Muscle of leg (tissue), 11 donors: ENCODE results near the gene PIMREG. TPM values are rescaled to one million over a fixed set of nuclear protein-coding genes. Genes with fewer than 3 reads are reported as not detected.
A peak's percentile ranks its signal among the peaks of the same experiment; 100 is the strongest.

ENCODE experiments used
- DNase-seq: peaks from one replicate; pipeline ENCODE4 v3.0.0; 2013
- H3K27ac ChIP-seq: one replicate; pipeline ENCODE4 v1.5.1; 2013; ENCODE audit warnings: mild to moderate bottlenecking, low read length, control low read depth
- H3K27me3 ChIP-seq: one replicate; pipeline ENCODE4 v1.6.1; 2013; ENCODE audit warnings: low read length; ENCODE audit not compliant: control insufficient read depth, insufficient read depth
- H3K36me3 ChIP-seq: one replicate; pipeline ENCODE4 v1.6.1; 2013; ENCODE audit warnings: low read length; ENCODE audit not compliant: control insufficient read depth, insufficient read depth
- H3K4me1 ChIP-seq: one replicate; pipeline ENCODE4 v1.6.1; 2013; ENCODE audit warnings: low read length; ENCODE audit not compliant: control insufficient read depth, insufficient read depth
- H3K4me3 ChIP-seq: one replicate; pipeline ENCODE4 v1.5.1; 2013; ENCODE audit warnings: low read length, control low read depth
- H3K9me3 ChIP-seq: replicated peaks from 2 replicates; pipeline ENCODE4 v1.6.1; 2013; ENCODE audit warnings: low read depth, low read length; ENCODE audit not compliant: control insufficient read depth
- WGBS: methylation state at CpG from one replicate; pipeline ENCODE4 v1.1.5; 2013; ENCODE audit warnings: missing lambda C conversion rate; ENCODE audit not compliant: insufficient coverage; 5-methylcytosine and 5-hydroxymethylcytosine counted together
- polyA plus RNA-seq, 8 donors: library from polyadenylated mRNA; unstranded; fragments of 120-200 nt; gene quantifications; one replicate each; pipeline versions ENCODE4 v1.2.1 to v1.2.3, GENCODE V29; 2013; ENCODE audit warnings: inconsistent platforms in 1 of 8, low replicate concordance in 1 of 8; ENCODE audit not compliant: insufficient read length in 8 of 8, insufficient read depth in 1 of 8
- total RNA-seq: library from RNA; stranded (reverse); fragments of 120-200 nt; gene quantifications from one replicate; pipeline ENCODE4 v1.2.4, GENCODE V29; 2013

The PIMREG gene
- total and polyA plus RNA-seq, 9 donors: 11.3 to 22.9 (median 19.0) TPM

DNA sequence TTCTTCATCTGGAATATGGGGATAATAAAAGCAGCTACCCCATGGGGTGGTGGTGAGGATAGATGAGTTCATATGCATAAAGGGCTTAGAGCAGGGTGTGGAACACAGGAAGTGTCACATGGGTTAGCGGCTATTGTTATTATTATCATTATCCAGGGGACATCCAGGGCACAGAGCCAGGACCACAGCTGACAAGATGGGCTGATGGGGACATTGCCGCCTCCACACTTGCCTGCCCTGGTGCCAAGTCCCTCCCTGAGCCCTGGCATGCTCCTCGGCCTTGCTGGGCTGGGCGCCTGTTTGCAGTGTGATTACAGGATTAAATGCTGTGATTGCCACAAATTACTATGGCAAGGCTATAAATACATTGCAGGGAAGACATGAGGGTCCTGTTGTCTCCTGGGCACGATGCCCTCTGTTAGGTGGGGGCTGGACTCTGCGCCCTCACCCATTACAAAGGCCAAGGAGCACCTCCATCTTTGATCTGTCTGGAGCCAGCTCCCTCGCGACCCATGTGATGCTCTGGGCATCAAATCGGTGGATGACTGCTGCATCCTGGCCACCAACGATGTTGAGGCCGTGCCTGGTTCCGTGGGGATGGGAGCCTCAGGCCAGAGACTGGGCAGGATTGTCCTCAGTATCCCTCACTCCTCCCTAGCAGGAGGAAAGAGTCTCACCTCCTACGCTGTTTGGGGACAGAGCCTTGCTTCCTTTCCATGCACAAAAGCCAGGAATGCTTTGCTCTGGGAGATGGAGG is 43.2 kb downstream of the PIMREG start:
- peak; percentile 67 for DNase-seq
- no peaks in the 10 kb centered on the region for H3K27me3 ChIP-seq
- H3K4me1 ChIP-seq: peaks cover 14% of the 10 kb centered on the region
- H3K9me3 ChIP-seq: no peaks in the 10 kb centered on the region
- no peak overlapping the region for H3K4me3 ChIP-seq
- no peak overlapping the region for H3K27ac ChIP-seq
- no peaks in the 10 kb centered on the region for H3K36me3 ChIP-seq
- WGBS: 56% methylated on average over 8 of the region's 13 CpGs

DNA sequence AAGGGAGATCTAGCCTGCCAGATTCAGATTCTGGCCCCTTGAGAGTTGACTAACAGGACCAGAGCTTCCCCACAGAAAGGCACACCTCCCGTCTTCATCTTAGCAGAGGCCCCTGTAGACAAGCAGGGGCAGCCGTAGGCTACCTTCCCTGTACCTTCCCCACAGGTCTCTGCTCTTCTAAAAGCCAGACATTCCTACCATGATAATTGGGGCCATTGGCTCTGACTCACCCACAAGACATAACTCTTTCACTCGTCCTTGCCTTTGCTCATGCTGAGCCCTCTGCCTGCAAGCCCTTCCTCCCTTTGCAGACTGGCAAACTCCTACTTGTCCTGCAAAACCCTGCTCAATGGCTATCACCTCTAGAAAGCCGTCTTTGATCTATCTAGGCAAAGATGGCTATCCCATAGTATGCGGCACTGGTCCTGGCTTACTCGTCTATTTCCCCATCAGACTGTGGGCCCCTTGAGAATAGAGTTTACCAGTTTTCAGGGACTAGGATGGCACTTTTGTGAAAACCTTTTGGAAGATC is 43.8 kb downstream of the PIMREG start:
- H3K36me3 ChIP-seq: no peaks in the 10 kb centered on the region
- H3K4me1 ChIP-seq: peaks cover 17% of the 10 kb centered on the region
- H3K4me3 ChIP-seq: no peak overlapping the region
- no peak for DNase-seq
- no peaks in the 10 kb centered on the region for H3K9me3 ChIP-seq
- H3K27ac ChIP-seq: no peak overlapping the region
- no peaks in the 10 kb centered on the region for H3K27me3 ChIP-seq
- WGBS: 52% methylated on average over 6 of the region's 6 CpGs

DNA sequence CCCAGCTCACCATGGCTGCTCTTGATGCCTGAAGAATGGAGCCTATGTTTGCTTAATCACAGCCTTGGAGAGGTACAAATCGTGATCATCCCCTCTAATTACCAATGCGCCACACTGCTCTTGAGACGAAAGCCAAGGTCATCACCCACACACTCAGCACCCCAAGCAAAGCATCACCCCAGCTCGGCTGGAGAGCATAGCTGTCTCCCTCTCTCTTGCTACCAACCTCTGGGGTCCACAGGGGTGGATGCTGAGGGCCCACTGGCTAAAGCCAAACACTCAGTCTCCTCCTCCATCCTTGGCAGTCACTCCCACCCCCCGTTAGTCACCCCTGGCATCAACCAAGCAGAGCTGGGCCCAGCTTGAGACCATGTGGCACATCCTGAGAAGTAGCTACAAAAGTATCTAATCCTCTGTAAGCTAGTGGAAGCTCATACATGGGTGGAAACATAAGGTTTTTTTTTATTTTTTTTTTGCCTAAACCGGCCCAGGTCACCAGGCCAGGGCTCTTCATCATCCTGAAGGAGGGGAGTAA is 44.8 kb downstream of the PIMREG start:
- Histone ChIP-seq H3K4me1 (peaks cover 27% of the 10 kb centered on the region), H3K36me3 (no peaks in the 10 kb centered on the region), H3K27ac (no peak overlapping the region), H3K27me3 (no peaks in the 10 kb centered on the region), H3K9me3 (no peaks in the 10 kb centered on the region), H3K4me3 (no peak overlapping the region)
- DNase-seq: no peak
- 93% methylated on average over 3 of the region's 6 CpGs for WGBS

DNA sequence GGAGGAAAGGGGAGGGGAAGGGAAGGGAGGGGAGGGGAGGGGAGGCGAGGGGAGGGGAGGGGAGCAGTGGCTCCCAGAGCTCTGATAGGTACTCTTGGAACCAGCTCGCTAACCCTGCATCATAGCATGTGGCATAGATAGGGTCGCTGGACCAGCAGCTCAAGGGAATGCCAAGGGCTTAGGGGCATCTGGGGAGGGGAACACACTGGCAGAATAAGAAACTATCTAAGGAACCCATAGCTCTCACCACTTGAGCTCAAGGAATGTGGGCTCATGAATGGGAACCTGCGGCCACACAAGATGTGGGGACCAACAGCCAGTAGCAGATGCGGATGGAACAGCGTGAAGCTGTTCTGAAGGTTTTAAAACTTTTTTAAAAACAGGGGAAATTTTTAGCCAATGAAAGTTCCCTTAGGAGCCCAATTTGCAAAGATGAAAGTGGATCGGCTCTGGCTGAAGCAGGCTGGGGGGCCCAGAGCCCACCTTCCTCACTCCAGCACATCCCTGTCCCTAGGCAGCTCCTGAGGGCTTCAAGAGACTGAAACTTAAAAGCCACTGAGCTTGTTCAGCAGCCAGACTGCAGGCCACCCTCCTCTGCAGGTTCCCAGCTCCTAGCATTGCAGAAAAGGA is 46.9 kb downstream of the PIMREG start:
- 67% methylated on average over 4 of the region's 7 CpGs for WGBS
- DNase-seq: no peak
- Histone ChIP-seq H3K36me3 (no peaks in the 10 kb centered on the region), H3K9me3 (no peaks in the 10 kb centered on the region), H3K4me1 (peaks cover 46% of the 10 kb centered on the region), H3K27ac (no peak overlapping the region), H3K27me3 (no peaks in the 10 kb centered on the region), H3K4me3 (no peak overlapping the region)

DNA sequence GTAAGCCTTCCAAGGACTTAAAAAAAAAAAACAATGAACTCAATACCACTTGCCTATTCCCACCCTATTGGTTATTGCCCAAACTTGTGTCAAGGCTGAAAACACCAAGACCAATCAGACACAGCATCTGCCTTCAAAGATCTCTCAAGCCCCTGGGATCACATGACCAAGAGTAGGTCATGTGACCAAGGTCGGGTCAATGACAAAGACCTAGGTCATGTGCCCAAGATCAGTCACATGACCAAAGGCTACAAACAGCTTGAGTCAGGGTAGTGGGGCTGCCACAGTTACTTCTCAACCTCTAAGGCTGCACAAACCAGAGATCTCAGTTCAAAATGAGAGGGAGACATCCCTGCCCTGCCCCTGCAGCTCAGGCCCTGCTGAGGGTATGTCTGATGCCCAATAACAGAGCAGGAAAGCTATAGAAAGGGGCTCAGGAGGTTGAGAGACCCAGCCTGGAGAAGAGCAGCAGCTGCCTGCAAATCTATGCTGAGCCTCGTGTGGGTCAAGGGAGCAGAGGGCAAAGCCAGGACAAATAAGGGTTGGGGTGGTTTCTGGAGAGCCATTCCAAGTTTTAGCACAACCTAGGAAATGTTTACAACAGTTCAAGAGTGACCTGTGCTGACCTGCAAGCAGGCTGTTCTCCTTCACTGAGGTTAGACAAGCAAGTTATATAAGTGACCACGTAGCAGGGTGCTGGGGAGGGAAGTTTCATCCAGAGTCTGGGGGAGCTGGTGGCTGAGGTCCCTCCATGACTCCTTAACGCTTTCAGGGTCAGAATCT is 48.8 kb downstream of the PIMREG start:
- Histone ChIP-seq H3K27ac (no peak overlapping the region), H3K36me3 (no peaks in the 10 kb centered on the region), H3K9me3 (no peaks in the 10 kb centered on the region), H3K4me1 (peaks cover 52% of the 10 kb centered on the region), H3K27me3 (no peaks in the 10 kb centered on the region), H3K4me3 (no peak overlapping the region)
- no peak for DNase-seq
- 71% methylated on average over 4 of the region's 4 CpGs for WGBS

DNA sequence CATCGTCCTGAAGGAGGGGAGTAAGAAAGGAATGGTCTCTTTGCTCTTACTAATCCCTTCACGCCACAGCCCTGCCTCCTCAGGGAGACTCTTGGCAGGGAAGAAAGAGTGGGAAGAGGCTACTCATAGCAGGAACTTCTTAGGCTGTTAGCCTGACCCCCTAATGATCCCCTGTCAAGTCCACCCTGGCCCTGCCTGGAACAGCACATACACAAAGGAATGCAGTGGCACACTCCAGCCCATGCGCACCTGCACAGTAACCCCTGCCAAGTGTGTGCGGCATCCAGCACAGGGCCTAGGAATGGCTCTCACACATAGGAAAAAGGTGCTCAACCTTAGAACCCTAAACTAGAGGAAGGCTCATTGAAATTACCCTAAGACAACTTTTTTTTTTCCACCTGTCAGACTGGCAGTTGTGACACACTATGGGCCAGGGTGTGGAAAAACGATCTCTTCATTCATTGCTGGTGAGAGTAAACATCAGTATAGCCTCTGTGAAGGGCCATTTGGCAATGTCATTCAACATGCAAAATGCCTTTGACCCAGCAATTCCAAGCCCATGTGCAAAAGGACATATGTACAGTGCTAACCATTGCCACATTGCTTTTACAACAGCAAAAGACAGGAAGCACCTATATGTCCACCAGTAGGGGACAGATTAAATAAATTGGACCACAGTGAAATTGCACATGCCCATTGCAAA is 50.1 kb downstream of the PIMREG start:
- no peaks in the 10 kb centered on the region for H3K9me3 ChIP-seq
- peak overlapping the region; percentile 29 for H3K27ac ChIP-seq
- peak; percentile 45 for DNase-seq
- H3K4me3 ChIP-seq: no peak overlapping the region
- 72% methylated on average over 2 of the region's 5 CpGs for WGBS
- H3K27me3 ChIP-seq: no peaks in the 10 kb centered on the region
- peaks cover 63% of the 10 kb centered on the region for H3K4me1 ChIP-seq
- no peaks in the 10 kb centered on the region for H3K36me3 ChIP-seq

DNA sequence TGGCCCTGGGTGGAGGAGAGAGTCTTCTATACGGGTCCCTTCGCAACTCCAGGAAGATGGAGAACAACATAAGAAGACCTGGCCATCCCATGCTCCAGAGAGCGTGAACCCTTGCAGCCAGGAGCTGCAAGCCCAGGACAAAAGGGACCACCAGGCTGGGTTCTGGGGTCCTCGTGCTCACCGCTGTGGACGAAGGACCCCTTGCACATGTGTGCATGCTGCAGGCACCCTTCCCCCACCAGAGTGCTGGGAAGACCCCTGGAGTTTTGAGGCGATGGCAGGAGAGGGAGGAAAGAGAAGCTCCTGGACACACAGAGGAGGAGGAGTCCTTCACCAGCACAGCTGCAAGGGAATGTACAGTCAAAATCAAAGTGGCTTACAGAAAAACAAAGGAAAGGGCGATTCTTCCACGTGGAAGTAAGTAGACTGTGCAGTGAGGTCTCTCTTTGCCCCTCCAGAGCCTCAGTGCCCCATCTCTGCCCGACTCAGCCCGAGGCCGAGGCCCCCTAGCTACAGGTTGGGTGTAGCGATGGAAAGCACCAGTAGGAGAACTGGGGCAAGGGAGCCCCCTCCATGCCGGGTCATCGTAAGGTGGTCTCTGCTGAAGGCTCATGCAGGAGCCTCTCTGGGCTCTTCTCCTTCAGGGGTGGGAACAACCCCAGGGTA is 51.3 kb downstream of the PIMREG start:
- Histone ChIP-seq H3K36me3 (no peaks in the 10 kb centered on the region), H3K27me3 (no peaks in the 10 kb centered on the region), H3K4me1 (peaks cover 66% of the 10 kb centered on the region), H3K9me3 (no peaks in the 10 kb centered on the region), H3K27ac (no peak overlapping the region), H3K4me3 (no peak overlapping the region)
- DNase-seq: no peak
- whole genome bisulfite sequencing: 60% methylated on average over 6 of the region's 15 CpGs

DNA sequence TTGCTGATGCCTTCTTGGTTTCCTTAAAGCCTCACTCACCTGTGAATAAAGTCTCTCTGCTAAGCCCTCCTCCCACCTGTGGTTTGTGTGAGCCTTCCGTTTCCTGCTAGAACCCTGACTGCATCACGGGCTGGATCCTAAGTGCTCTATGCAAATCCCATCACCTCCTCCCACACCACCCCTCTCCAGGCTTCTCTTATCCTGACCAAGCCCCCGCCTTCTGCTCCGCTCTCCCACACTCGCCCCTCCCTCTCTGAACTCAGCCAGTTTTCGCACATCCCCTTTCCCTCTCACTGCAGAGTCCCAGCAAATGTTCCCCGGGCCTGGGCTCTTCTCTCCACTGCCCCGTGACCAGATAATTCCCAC is 51.8 kb downstream of the PIMREG start:
- Histone ChIP-seq H3K9me3 (no peaks in the 10 kb centered on the region), H3K4me3 (no peak overlapping the region), H3K27me3 (no peaks in the 10 kb centered on the region), H3K27ac (no peak overlapping the region), H3K4me1 (peaks cover 66% of the 10 kb centered on the region), H3K36me3 (no peaks in the 10 kb centered on the region)
- DNase-seq: peak; percentile 39
- WGBS: 3% methylated on average over 8 of the region's 8 CpGs

DNA sequence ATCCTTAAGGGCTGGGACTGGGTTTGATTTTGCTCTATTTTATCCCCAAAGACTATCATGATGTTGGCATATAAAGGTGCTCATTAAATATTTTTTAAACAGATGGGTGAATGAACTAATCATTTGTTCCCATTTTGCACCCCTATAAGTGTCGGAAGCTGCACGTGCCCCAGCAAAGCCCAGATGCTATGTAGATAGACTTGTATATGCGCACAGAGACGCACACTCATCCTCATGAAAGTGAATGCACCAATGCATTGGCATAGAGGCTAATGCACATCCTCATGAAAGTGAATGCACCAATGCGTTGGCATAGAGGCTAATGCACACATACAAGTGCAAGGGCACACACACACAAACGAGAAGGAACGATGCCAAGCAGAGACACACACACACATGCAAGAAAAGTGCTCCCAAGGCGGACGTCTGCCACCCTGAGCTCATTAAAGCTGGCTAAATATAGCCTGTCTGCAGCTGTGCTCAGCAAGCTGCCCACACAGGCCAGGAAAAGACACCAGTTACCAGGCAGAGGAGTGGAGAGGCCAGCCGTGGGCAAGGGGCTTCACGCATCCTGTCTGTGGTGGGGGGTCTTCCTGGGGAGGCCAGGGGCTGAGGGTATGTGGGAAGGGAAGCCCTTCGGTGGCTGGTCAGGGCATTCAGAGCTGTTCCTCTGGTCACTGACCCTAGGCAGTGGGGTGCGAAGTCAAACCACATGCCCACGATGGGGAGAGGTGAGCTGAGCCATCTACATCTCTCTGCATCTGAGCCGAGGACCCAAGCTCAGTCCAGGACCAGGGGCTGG is 52.6 kb downstream of the PIMREG start:
- no peaks in the 10 kb centered on the region for H3K36me3 ChIP-seq
- 52% methylated on average over 13 of the region's 15 CpGs for WGBS
- no peaks in the 10 kb centered on the region for H3K9me3 ChIP-seq
- DNase-seq: peak; percentile 71
- H3K4me3 ChIP-seq: no peak overlapping the region
- no peaks in the 10 kb centered on the region for H3K27me3 ChIP-seq
- peaks cover 66% of the 10 kb centered on the region for H3K4me1 ChIP-seq
- H3K27ac ChIP-seq: peak overlapping the region; percentile 85
